ENCODE data around the gene CDAN1.

- TF ChIP-seq CTCF (IDR thresholded peaks at IDR 0.05; ENCODE audit: low read depth, low read length) (no peak), MYC (IDR thresholded peaks at IDR 0.05; ENCODE audit: low read depth, low read length) (no peak), POLR2A (IDR thresholded peaks at IDR 0.05; ENCODE audit: extremely low read depth, insufficient read length) (no peak)
- TF ChIP-seq, protein P1, sequence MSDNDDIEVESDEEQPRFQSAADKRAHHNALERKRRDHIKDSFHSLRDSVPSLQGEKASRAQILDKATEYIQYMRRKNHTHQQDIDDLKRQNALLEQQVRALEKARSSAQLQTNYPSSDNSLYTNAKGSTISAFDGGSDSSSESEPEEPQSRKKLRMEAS (IDR thresholded peaks at IDR 0.05; ENCODE audit: low read depth, low read length), result no peak
Measured at GRCh38 chr15:42729409-42729808, 7.5 kb downstream of the CDAN1 start.

Measured in NB4 (cell line).